ENCODE results near the gene TTC28.

Gene TTC28

DNA sequence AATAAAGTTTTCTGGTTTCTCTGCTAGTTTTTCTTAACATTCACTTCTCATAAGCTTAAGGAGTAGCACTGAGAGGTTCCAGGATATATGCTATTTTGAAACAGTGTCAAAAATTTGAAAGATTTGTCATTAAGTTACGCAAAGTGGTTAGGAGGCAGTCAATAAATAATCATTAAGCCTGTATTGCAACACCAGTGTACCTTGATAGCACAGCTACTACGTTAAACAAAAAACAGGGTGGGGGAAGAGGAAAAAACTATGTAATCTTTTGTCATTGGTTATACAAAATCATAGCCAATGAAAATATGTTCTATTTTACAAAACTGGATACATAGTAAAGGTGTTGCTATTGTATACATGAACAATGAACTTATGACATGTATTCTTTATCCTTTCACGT is 730.2 kb downstream of the TTC28 start:
- no peak overlapping the region for H3K4me3 ChIP-seq (ENCODE audit: low read depth, low read length)

DNA sequence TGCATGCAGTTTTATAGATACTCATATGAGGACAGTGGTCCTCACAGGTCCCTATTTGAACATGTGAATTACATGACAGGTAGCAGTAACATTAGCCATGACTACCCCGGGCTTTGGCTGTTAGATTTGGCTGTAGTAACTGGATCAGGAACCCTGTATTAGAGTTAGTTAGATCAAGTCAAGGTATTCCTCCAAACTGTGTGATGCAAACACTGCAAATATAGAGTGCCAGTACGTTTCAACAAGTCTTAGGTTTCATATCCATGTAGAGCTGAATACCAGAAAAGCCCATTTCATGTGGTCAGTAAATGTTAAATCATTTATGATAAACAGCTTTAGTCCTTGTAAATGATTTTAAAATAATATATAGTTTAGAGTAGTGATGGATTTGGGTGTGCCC is 731.1 kb downstream of the TTC28 start:
- no peak overlapping the region for H3K4me3 ChIP-seq (ENCODE audit: low read depth, low read length)

DNA sequence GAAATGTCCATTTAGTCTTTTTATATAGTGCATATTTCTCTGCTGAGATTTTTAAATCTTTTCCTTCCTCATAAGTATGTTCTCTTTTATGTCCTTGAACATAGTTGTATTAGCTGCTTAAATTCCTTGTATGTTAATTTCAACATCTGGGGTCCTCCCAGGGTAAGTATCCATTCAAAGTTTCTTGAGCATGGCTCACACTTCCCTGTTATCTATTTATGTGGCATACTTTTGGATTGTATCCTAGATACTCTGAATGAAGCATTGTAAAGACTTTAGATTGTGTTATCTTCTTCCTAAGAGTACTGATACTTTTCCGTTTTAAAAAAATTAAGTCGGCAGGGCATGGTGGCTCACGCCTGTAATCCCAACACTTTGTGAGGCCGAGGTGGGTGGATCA is 732.2 kb downstream of the TTC28 start:
- H3K4me3 ChIP-seq (ENCODE audit: low read depth, low read length) = no peak overlapping the region

- no peak overlapping the region for H3K4me3 ChIP-seq (ENCODE audit: low read depth, low read length)
These were observed 738.5 kb downstream of the TTC28 start for GRCh38 chr22:27941143-27941542.

DNA sequence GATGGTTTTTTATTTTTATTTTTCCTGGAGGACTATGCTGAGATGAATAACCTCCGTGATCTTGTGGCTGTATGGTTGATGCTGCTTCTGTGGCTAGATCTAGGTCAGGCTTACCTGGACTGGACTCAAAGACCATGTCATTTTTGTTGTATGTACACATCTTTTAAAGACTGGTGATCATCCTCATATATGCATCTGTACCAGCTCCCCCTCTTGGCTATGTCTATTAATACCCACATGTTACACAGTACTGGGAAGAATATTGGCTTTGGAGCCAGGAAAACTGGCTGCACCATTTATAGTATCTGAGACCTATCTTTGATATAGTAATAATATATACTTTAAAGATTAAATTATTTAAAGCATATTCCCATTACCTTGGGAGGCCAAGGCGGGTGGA is 742.2 kb downstream of the TTC28 start:
- no peak overlapping the region for H3K4me3 ChIP-seq (ENCODE audit: low read depth, low read length)

DNA sequence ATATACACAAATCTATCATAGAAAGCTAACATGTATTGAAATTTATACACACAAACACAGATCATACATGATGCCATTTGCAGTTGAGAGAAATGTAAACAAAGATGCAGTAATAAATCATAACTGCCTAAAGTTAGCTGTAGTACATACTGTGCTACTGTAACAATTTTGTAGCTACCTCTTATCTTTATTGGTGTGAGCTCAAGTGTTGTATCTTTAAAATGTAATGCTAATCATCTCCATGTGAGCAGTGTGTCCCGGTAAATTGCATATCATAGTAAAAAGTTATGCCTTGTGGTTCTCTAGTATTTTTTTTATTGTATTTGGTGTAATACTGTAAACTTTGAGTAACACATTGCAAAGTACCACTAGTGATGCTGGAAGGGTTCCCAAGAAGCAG is 743.7 kb downstream of the TTC28 start:
- no peak overlapping the region for H3K4me3 ChIP-seq (ENCODE audit: low read depth, low read length)

GRCh38 chr22:27934069-27934468 is 745.6 kb downstream of the TTC28 start:
- H3K4me3 ChIP-seq (ENCODE audit: low read depth, low read length) = no peak overlapping the region

DNA sequence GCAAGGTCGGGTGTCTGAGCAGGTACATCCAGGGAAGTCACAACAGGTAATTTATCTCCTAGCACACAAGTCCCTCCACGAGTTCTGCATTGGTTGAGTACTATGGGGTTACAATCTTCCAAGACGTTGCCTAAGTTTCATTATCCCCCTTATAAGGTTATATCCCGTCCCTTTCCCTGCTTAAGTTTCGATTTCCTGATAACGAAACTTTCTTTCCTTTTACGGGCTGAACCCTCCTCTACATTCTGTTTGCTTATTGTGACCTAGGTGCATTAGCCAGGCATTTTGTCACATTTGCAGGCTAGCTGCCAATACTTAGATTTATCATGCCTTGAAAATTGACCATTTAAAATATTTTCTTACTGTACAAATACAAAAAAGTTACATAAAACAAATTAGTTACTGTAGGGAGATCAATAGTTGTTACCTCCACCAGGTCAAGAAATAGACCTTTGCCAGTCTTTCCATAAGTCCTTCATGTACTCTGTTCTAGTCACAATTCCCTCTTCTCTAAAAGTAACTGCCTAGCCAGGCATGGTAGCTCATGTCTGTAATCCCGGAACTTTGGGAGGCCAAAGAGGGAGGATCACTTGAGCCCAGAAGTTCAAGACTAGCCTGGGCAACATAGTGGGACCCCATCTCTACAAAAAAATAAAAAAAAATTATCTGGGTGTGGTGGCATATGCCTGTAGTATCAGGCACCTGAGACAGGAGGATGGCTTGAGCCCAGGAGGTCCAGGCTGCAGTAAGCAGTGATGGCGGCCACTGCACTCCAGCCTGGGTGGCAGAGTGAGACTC is 746.3 kb downstream of the TTC28 start:
- no peak overlapping the region for H3K4me3 ChIP-seq (ENCODE audit: low read depth, low read length)

DNA sequence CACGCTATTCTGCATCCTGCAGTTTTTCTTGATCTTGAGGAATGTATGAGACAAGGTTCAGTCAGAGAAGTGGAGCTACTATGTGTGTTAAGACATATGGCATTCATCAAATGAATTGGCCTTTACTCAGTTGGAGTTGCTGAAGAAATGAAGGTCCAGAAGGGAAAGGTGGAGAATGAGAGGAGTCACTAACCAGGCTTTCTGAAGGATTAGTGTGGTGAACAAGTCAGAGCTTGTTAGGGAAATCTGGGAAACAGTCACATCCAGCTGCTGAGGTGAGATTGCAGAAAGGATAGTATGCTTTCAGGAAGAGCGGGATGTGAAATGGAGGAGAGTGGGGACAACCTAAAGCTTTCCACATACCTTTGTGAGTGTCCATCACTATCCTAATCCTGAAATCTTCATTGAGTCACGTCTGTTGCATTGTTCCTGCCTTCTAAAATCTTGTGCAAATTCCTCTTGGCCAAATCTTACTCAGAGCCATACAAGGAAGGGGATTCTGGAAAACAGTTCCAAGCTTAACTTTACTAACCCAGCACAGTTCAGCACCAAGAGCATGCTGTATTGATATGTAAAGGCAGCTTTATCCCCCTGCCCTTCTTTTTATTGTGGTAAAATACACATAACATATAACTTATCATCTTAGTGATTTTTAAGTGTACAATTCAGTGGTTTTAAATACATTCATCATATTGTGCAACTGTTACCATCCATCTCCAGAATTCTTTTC is 749.1 kb downstream of the TTC28 start:
- H3K4me3 ChIP-seq (ENCODE audit: low read depth, low read length) = no peak overlapping the region

Data from iPS-11a (cell line).